Activated B cell treated with CpG ODN at 0.5 μM for 24 hours (primary cell): Measurements from ENCODE around the gene DCHS1. TPM values are rescaled to one million over a fixed set of nuclear protein-coding genes. Genes with fewer than 3 reads are reported as not detected.

Experiments used
- ATAC-seq: fragments of 200-7000 bp; cut with Tn5 transposase; one replicate; pipeline ENCODE4 v1.10.0; 2021; ENCODE audit warnings: low read depth, mild to moderate bottlenecking, moderate library complexity
- CTCF ChIA-PET: fragments of 350-600 bp; sonication (Branson Sonifier 250); formaldehyde crosslinking; loops from one replicate; lab custom pipeline; 2021; ENCODE audit warnings: antibody characterized with exemption; lab: Charles Lee
- POLR2A ChIA-PET: fragments of 350-600 bp; sonication (Branson Sonifier 250); formaldehyde crosslinking; loops from one replicate; lab custom pipeline; 2021; ENCODE audit warnings: antibody characterized with exemption; lab: Charles Lee
- DNase-seq: peaks from one replicate; pipeline ENCODE4 v3.0.0; 2022
- H3K27ac Mint-ChIP-seq: one replicate; pipeline ENCODE4 v1.8.0; 2020; ENCODE audit warnings: mixed read lengths
- H3K27me3 Mint-ChIP-seq: one replicate; pipeline ENCODE4 v1.8.0; 2021; ENCODE audit warnings: mixed read lengths
- H3K36me3 Mint-ChIP-seq: one replicate; pipeline ENCODE4 v1.8.0; 2021; ENCODE audit warnings: low read depth, mixed read lengths
- H3K4me1 Mint-ChIP-seq: one replicate; pipeline ENCODE4 v1.8.0; 2021; ENCODE audit warnings: mixed read lengths
- H3K4me3 Mint-ChIP-seq: one replicate; pipeline ENCODE4 v1.8.0; 2020; ENCODE audit warnings: mild to moderate bottlenecking, mixed read lengths
- H3K9me3 Mint-ChIP-seq: one replicate; pipeline ENCODE4 v1.8.0; 2020; ENCODE audit warnings: mixed read lengths
- CTCF ChIP-seq: fragments of 200-600 bp; IDR thresholded peaks from one replicate; pipeline ENCODE4 v1.8.0; 2022; ENCODE audit warnings: antibody characterized with exemption, mild to moderate bottlenecking
- intact Hi-C: fragments of 100-400 bp; cut with micrococcal nuclease; formaldehyde crosslinking; loops from one replicate; pipeline ENCODE4 v1.15.1; 2024
- total RNA-seq: library from RNA; stranded (reverse); gene quantifications from 2 replicates; pipeline ENCODE4 v1.2.3, GENCODE V29; 2022

Gene DCHS1
- total RNA-seq, 1 donor from 2014 or later = 0.22 TPM

- Mint-ChIP-seq H3K9me3 (no peaks in the 10 kb centered on the region), H3K4me3 (no peak overlapping the region), H3K4me1 (no peaks in the 10 kb centered on the region), H3K27ac (no peak overlapping the region), H3K27me3 (no peaks in the 10 kb centered on the region), H3K36me3 (peaks cover 4% of the 10 kb centered on the region)
- ATAC-seq = no peak
- intact Hi-C loops = no loop called here
- CTCF ChIA-PET = no interaction called here
- DNase-seq = no peak
- POLR2A ChIA-PET = no interaction called here
- no peak for TF ChIP-seq CTCF
Measured at GRCh38 chr11:6576471-6577373, 78.9 kb downstream of the DCHS1 start.

- ChIA-PET POLR2A (no interaction called here), CTCF (no interaction called here)
- TF ChIP-seq CTCF = no peak
- no peak overlapping the region for H3K4me3 Mint-ChIP-seq
- no peaks in the 10 kb centered on the region for H3K9me3 Mint-ChIP-seq
- no peaks in the 10 kb centered on the region for H3K27me3 Mint-ChIP-seq
- ATAC-seq (no peak), DNase-seq (no peak)
- intact Hi-C loops = no loop called here
- no peak overlapping the region for H3K27ac Mint-ChIP-seq
- no peaks in the 10 kb centered on the region for H3K4me1 Mint-ChIP-seq
- H3K36me3 Mint-ChIP-seq = peaks cover 1% of the 10 kb centered on the region
Measured at GRCh38 chr11:6574816-6575715, 80.5 kb downstream of the DCHS1 start.

- Mint-ChIP-seq H3K9me3 (no peaks in the 10 kb centered on the region), H3K27me3 (no peaks in the 10 kb centered on the region), H3K36me3 (peaks cover 3% of the 10 kb centered on the region), H3K4me1 (no peaks in the 10 kb centered on the region), H3K27ac (no peak overlapping the region), H3K4me3 (no peak overlapping the region)
- no peak for TF ChIP-seq CTCF
- POLR2A ChIA-PET = no interaction called here
- CTCF ChIA-PET = no interaction called here
- no peak for DNase-seq
- intact Hi-C loops = no loop called here
- ATAC-seq = no peak
Measured at GRCh38 chr11:6572215-6572614, 83.4 kb downstream of the DCHS1 start.

- TF ChIP-seq CTCF = no peak
- Mint-ChIP-seq H3K9me3 (no peaks in the 10 kb centered on the region), H3K36me3 (peaks cover 3% of the 10 kb centered on the region), H3K27me3 (no peaks in the 10 kb centered on the region), H3K4me1 (no peaks in the 10 kb centered on the region), H3K4me3 (no peak overlapping the region), H3K27ac (no peak overlapping the region)
- ChIA-PET POLR2A (no interaction called here), CTCF (no interaction called here)
- intact Hi-C loops = no loop called here
- DNase-seq = no peak
- ATAC-seq = no peak
Measured at GRCh38 chr11:6571434-6572008, 84.1 kb downstream of the DCHS1 start.

Other genes starting within 250 kb of the DCHS1 start
- 20.6 and 22.1 TPM in 2 replicates for gene APBB1, start 236.7 kb downstream of the DCHS1 start, total RNA-seq
- gene HPX, start 214.8 kb downstream of the DCHS1 start, total RNA-seq = 0.40 TPM in 1 of 2 replicates, not detected in the other
- gene TRIM3, start 181.9 kb downstream of the DCHS1 start, total RNA-seq = 8.3 and 9.0 TPM in 2 replicates
- gene ARFIP2, start 174.5 kb downstream of the DCHS1 start, total RNA-seq = 40.6 and 43.1 TPM in 2 replicates
- gene TIMM10B, start 174.3 kb downstream of the DCHS1 start, total RNA-seq = 48.0 and 60.0 TPM in 2 replicates
- 26.7 and 42.6 TPM in 2 replicates for gene DNHD1, start 158.5 kb downstream of the DCHS1 start, total RNA-seq
- gene RRP8, start 52.2 kb downstream of the DCHS1 start, total RNA-seq = 29.1 and 30.5 TPM in 2 replicates
- 113 and 128 TPM in 2 replicates for gene ILK, start 52.0 kb downstream of the DCHS1 start, total RNA-seq
- gene TAF10, start 43.6 kb downstream of the DCHS1 start, total RNA-seq = 149 and 154 TPM in 2 replicates
- 98.2 and 123 TPM in 2 replicates for gene TPP1, start 36.4 kb downstream of the DCHS1 start, total RNA-seq
- gene MRPL17, start 27.5 kb upstream of the DCHS1 start, total RNA-seq = 34.1 and 34.2 TPM in 2 replicates
- 0.07 TPM in 1 of 2 replicates, not detected in the other for gene OR2AG2, start 116.2 kb upstream of the DCHS1 start, total RNA-seq
- gene OR2AG1, start 127.2 kb upstream of the DCHS1 start, total RNA-seq = not detected in 2 replicates
- gene OR6A2, start 143.9 kb upstream of the DCHS1 start, total RNA-seq = 0.18 and 0.20 TPM in 2 replicates
- gene OR10A5, start 189.9 kb upstream of the DCHS1 start, total RNA-seq = not detected in 2 replicates
- gene OR10A2, start 207.2 kb upstream of the DCHS1 start, total RNA-seq = not detected in 2 replicates
- gene OR10A4, start 220.8 kb upstream of the DCHS1 start, total RNA-seq = not detected in 2 replicates
- gene OR2D2, start 236.7 kb upstream of the DCHS1 start, total RNA-seq = not detected in 2 replicates